Measurements from ENCODE around the gene TMEM63A.
"Not testable (repeated sequence)": the region's sequence is repeated elsewhere in the genome, so short reads cannot be mapped to it uniquely, and the experiment has no call there.

Gene TMEM63A

DNA sequence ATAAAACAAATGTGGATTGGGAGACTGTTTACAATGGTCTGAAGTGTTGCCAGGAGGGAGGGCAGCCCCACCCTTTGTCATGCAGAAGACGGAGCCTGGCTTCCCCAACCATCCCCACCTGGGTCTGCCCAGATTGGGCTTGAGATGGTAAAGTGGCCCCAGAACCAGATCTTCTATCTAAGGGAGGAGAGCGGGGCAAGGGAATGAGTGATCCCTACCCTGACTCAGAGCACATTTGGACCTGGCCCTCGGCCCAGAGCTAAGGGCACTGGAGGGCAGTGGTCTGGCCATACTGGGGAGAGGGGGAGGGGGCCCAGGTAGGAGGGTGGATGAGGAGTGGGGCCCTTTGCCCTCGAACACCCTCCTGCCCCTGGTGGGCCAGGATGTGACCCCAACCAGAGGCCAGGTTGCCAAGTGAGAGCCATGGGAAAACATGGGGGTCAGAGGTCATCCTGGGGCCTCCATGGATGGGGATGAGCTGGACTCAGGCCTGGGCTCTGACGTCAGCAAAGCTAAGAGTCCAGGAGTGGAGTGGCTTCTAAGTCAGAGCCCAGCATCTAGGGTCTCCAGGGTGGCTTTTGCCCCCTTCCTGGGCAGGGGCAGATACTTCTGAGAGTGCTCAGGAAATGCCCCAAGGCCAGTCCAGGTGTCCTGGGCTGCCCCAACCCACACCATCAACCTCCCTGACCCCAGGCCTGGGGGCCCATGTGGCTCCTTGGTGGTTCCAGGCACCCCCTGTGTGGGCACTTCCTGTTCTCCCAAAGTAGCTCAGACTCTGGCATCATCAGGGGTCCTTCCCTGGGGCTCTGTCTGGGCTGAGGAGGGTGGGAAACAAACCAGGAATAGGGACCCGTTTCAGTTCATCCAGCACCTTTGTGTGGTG, 8.4 kb upstream of the TMEM63A start:
- DNase-seq (ENCODE audit: low read depth, low spot score), result no peak

GRCh38 chr1:225889743-225890142, 7.6 kb upstream of the TMEM63A start:
- H3K4me3 ChIP-seq (ENCODE audit: low read depth, low read length), result no peak overlapping the region
- no peak for DNase-seq (ENCODE audit: low read depth, low spot score)
- in situ Hi-C loops (cut with HindIII; ENCODE audit: low sequenced_read_pairs), result no loop called here
- no peak for TF ChIP-seq CTCF (IDR thresholded peaks at IDR 0.05; ENCODE audit: low read depth, low read length)

More for the DNA sequence above, 8.4 kb upstream of the TMEM63A start:
- no peak for TF ChIP-seq CTCF (IDR thresholded peaks at IDR 0.05; ENCODE audit: low read depth, low read length)
- in situ Hi-C loops (cut with HindIII; ENCODE audit: low sequenced_read_pairs), result no loop called here
- H3K4me3 ChIP-seq (ENCODE audit: low read depth, low read length), result no peak overlapping the region

GRCh38 chr1:225888898-225889601, 6.9 kb upstream of the TMEM63A start, which contains the start of gene LEFTY1:
Gene LEFTY1 (minus strand): TSS chr1:225889146. CDS start chr1:225889066, 80 bp downstream.
- in situ Hi-C loops (cut with HindIII; ENCODE audit: low sequenced_read_pairs), result no loop called here
- no peak for TF ChIP-seq CTCF (IDR thresholded peaks at IDR 0.05; ENCODE audit: low read depth, low read length)
- no peak for DNase-seq (ENCODE audit: low read depth, low spot score)
- no peak within 1 kb of the TSS for H3K4me3 ChIP-seq (ENCODE audit: low read depth, low read length)

DNA sequence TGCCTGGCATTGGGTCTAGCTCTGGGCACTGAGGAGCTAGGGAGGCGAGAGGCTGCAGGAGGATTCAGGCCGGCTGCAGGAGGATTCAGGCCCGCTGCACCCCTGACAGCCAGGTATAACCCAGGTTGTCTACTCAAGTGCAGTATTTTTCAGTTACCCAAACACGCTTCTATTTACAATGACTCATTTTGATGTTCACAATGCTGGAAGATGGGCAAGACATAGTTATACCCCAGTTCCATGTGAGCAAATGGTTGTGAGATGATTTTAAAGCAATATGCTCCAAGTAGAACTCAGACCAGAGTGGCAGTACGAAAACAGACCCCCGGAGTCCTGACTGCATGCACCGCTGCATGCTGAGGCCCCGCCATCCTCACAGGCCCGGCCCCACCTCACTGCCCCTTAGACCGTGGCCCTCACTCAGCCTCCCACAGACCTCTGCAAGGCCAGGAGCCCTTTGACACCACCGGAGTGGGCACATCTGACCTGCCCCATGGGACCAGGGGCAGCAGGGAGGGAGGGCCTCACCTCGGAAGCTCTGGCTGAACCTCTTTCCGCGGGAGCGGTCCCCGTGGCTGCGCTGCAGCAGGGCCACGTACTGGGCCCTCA, 6.2 kb upstream of the TMEM63A start:
- in situ Hi-C loops (cut with HindIII; ENCODE audit: low sequenced_read_pairs), result no loop called here
- no peak overlapping the region for H3K4me3 ChIP-seq (ENCODE audit: low read depth, low read length)
- no peak for TF ChIP-seq CTCF (IDR thresholded peaks at IDR 0.05; ENCODE audit: low read depth, low read length)
- DNase-seq (ENCODE audit: low read depth, low spot score), result no peak

GRCh38 chr1:225887554-225888288, 5.5 kb upstream of the TMEM63A start:
- in situ Hi-C loops (cut with HindIII; ENCODE audit: low sequenced_read_pairs), result not testable (repeated sequence)

DNA sequence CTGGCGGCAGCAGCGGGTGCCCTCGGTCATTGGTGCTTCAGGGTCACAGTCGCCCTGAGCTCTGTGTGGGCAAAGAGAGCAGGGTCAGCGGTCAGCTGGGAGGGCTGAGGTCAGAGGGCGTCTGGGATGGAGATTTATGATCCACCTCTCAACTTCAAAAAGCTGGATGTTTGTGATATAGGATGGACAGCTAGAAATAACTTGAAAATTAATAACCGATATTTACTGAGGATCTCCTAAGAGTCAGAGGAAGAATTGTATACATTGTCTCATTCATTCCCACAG, 4.8 kb upstream of the TMEM63A start:
- no peak for DNase-seq (ENCODE audit: low read depth, low spot score)
- no peak for TF ChIP-seq CTCF (IDR thresholded peaks at IDR 0.05; ENCODE audit: low read depth, low read length)
- H3K4me3 ChIP-seq (ENCODE audit: low read depth, low read length), result no peak overlapping the region
- in situ Hi-C loops (cut with HindIII; ENCODE audit: low sequenced_read_pairs), result no loop called here

More at GRCh38 chr1:225887554-225888288, 5.5 kb upstream of the TMEM63A start:
- not testable (repeated sequence) for DNase-seq (ENCODE audit: low read depth, low spot score); H3K4me3 ChIP-seq (ENCODE audit: low read depth, low read length)

All from astrocyte of the spinal cord (primary cell).